Activated CD4-positive, alpha-beta T cell treated with anti-CD3 and anti-CD28 coated beads, Interleukin-2, amount 10 ng/mL, durations not matched to agents 7 days and 5 days (primary cell): ENCODE measurements around the gene SERPINB12. TPM values are rescaled to one million over a fixed set of nuclear protein-coding genes. Genes with fewer than 3 reads are reported as not detected.

Experiments
- CTCF ChIA-PET: fragments of 350-600 bp; sonication (Branson Sonifier 250); formaldehyde crosslinking; loops from one replicate; lab custom pipeline; 2021; ENCODE audit warnings: antibody characterized with exemption; lab: Charles Lee
- POLR2A ChIA-PET: fragments of 350-600 bp; sonication (Branson Sonifier 250); formaldehyde crosslinking; loops from one replicate; lab custom pipeline; 2021; ENCODE audit warnings: antibody characterized with exemption; lab: Charles Lee
- DNase-seq: peaks from one replicate; pipeline ENCODE4 v3.0.0-alpha.2; 2020
- H3K27ac Mint-ChIP-seq: one replicate; pipeline ENCODE4 v1.8.0; 2021; ENCODE audit warnings: mild to moderate bottlenecking, moderate library complexity, mixed read lengths
- H3K27me3 Mint-ChIP-seq: one replicate; pipeline ENCODE4 v1.8.0; 2021; ENCODE audit warnings: mixed read lengths
- H3K36me3 Mint-ChIP-seq: one replicate; pipeline ENCODE4 v1.8.0; 2021; ENCODE audit warnings: low read depth, mixed read lengths
- H3K4me1 Mint-ChIP-seq: one replicate; pipeline ENCODE4 v1.8.0; 2021; ENCODE audit warnings: mixed read lengths
- H3K4me3 Mint-ChIP-seq: one replicate; pipeline ENCODE4 v1.8.0; 2021; ENCODE audit warnings: mild to moderate bottlenecking, moderate library complexity, mixed read lengths
- H3K9me3 Mint-ChIP-seq: one replicate; pipeline ENCODE4 v1.8.0; 2021; ENCODE audit warnings: mixed read lengths
- total RNA-seq, 2 experiments: library from RNA; stranded (reverse); gene quantifications; one replicate each; pipeline ENCODE4 v1.2.3, GENCODE V29; 2021

The SERPINB12 gene
- total RNA-seq, 2 experiments from 2014 or later: not detected

- ChIA-PET POLR2A (no interaction called here), CTCF (no interaction called here)
- no peak for DNase-seq
- Mint-ChIP-seq H3K4me1 (no peaks in the 10 kb centered on the region), H3K4me3 (no peak overlapping the region), H3K36me3 (no peaks in the 10 kb centered on the region), H3K9me3 (no peaks in the 10 kb centered on the region), H3K27ac (no peak overlapping the region), H3K27me3 (peaks cover 7% of the 10 kb centered on the region)
These were observed 46.7 kb downstream of the SERPINB12 start for GRCh38 chr18:63588909-63589308.

DNA sequence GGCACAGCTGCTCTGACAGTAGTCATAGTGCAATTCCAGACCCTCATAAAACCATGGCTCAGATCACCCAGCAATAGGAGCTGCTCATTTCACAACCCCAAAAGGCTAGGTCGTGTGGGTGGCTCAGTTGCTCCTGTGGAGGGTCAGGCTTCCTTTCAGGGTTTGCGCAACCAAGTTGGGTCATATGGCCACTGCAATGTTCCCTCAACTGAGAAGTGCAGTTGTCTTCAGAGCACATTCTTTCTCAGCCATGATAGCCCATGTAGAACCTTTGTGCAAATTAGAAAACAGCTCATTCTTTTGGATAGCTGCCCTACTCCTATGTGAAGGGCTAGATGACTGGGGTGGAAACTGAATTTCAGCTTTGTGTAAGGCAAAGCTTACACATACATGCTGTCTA, 48.2 kb downstream of the SERPINB12 start:
- ChIA-PET CTCF (no interaction called here), POLR2A (no interaction called here)
- H3K9me3 Mint-ChIP-seq: no peaks in the 10 kb centered on the region

DNA sequence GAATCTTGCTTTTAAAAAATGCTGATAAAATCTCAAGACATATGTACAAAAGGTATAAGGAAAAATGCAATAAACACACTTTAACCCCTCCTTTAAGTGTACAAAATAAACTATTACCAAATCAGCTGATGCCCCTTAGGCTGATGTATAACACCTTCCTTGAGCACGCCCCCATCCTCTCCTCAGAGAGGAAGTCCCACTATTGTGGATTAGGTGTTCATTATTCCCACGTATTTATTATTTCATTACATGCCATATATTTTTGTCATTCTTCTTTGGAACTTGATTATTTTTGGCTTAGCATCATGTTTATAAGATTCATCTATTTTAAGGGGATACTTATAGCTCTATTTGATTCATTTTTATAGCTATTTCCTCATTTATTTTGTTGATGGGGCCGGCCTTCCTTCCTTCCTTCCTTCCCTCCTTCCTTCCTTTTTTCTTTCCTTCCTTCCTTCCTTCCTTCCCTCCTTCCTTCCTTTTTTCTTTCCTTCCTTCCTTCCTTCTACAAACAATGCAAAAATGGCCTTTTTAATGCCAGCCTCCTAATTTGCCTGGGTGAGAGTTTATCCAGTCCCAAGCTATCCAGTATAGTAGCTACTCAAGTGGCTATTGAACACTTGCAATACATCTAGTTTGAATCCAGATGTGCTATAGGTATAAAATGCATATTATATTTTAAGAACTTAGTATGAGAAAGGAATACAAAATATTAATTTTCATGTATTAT, 49.0 kb downstream of the SERPINB12 start:
- no peak for DNase-seq
- Mint-ChIP-seq H3K36me3 (no peaks in the 10 kb centered on the region), H3K9me3 (no peaks in the 10 kb centered on the region), H3K27me3 (peaks cover 4% of the 10 kb centered on the region), H3K27ac (no peak overlapping the region), H3K4me1 (no peaks in the 10 kb centered on the region), H3K4me3 (no peak overlapping the region)
- ChIA-PET CTCF (no interaction called here), POLR2A (no interaction called here)

More for the DNA sequence above, 48.2 kb downstream of the SERPINB12 start:
- H3K4me3 Mint-ChIP-seq: no peak overlapping the region
- no peak for DNase-seq
- peaks cover 5% of the 10 kb centered on the region for H3K27me3 Mint-ChIP-seq
- no peak overlapping the region for H3K27ac Mint-ChIP-seq
- H3K36me3 Mint-ChIP-seq: no peaks in the 10 kb centered on the region
- H3K4me1 Mint-ChIP-seq: no peaks in the 10 kb centered on the region

DNA sequence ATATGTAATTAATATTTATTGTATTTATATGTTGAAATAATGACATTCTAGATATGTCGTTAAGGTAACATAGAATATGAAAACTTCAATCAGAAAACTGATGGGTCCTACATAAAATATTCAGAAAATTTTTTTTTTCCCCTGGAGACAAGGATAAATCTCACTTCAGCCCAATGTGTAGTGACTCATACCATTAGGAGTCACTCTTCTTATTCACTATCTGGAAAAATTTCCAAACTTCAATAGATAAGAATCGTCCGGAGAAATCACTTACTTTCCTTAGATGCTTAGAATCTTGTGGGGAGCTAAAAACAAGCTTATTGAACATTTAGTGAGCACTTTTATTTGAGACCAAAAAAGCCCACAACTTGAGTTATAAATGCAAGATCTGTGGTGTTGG, 49.6 kb downstream of the SERPINB12 start:
- POLR2A ChIA-PET: no interaction called here
- Mint-ChIP-seq H3K27me3 (peaks cover 4% of the 10 kb centered on the region), H3K36me3 (no peaks in the 10 kb centered on the region), H3K27ac (no peak overlapping the region), H3K9me3 (no peaks in the 10 kb centered on the region), H3K4me1 (no peaks in the 10 kb centered on the region), H3K4me3 (no peak overlapping the region)
- no peak for DNase-seq
- CTCF ChIA-PET: no interaction called here

DNA sequence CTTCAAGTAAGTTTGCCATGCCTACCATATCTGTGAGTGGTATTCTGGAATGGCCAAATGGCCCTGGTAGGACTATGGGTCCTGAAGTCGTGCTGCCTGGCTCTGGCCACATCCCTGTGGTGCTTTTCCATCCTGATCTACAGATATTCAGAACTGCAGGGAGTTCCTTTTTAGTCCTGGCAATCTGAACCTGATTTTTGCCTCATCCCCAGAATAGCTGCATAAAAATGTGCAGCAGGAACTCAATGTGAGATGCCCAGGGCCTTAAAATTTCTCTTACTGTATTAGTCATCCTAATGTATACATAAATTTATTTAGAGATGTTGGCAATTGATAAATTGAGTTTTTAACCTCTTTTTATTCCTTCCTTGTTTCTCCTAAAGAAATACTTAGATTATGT, 50.3 kb downstream of the SERPINB12 start:
- no peaks in the 10 kb centered on the region for H3K9me3 Mint-ChIP-seq
- CTCF ChIA-PET: no interaction called here
- H3K4me3 Mint-ChIP-seq: no peak overlapping the region
- H3K27me3 Mint-ChIP-seq: peaks cover 4% of the 10 kb centered on the region
- POLR2A ChIA-PET: no interaction called here
- no peaks in the 10 kb centered on the region for H3K4me1 Mint-ChIP-seq
- H3K36me3 Mint-ChIP-seq: no peaks in the 10 kb centered on the region
- no peak overlapping the region for H3K27ac Mint-ChIP-seq
- no peak for DNase-seq

DNA sequence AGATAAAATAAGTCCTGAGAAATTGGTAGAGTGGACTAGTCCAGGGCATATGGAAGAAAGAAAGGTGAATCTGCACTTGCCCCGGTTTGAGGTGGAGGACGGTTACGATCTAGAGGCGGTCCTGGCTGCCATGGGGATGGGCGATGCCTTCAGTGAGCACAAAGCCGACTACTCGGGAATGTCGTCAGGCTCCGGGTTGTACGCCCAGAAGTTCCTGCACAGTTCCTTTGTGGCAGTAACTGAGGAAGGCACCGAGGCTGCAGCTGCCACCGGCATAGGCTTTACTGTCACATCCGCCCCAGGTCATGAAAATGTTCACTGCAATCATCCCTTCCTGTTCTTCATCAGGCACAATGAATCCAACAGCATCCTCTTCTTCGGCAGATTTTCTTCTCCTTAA, 54.8 kb downstream of the SERPINB12 start:
- H3K36me3 Mint-ChIP-seq: no peaks in the 10 kb centered on the region
- H3K9me3 Mint-ChIP-seq: no peaks in the 10 kb centered on the region
- ChIA-PET CTCF (no interaction called here), POLR2A (no interaction called here)
- peaks cover 6% of the 10 kb centered on the region for H3K27me3 Mint-ChIP-seq
- no peak overlapping the region for H3K4me3 Mint-ChIP-seq
- no peak for DNase-seq
- H3K27ac Mint-ChIP-seq: no peak overlapping the region
- H3K4me1 Mint-ChIP-seq: no peaks in the 10 kb centered on the region

GRCh38 chr18:63603355-63603754, 61.2 kb downstream of the SERPINB12 start:
- CTCF ChIA-PET: no interaction called here
- peaks cover 9% of the 10 kb centered on the region for H3K27me3 Mint-ChIP-seq
- H3K4me3 Mint-ChIP-seq: no peak overlapping the region
- no peaks in the 10 kb centered on the region for H3K4me1 Mint-ChIP-seq
- POLR2A ChIA-PET: no interaction called here
- no peaks in the 10 kb centered on the region for H3K36me3 Mint-ChIP-seq
- DNase-seq: no peak
- no peak overlapping the region for H3K27ac Mint-ChIP-seq
- H3K9me3 Mint-ChIP-seq: no peaks in the 10 kb centered on the region

GRCh38 chr18:63603772-63604171, 61.6 kb downstream of the SERPINB12 start:
- POLR2A ChIA-PET: no interaction called here
- DNase-seq: no peak
- CTCF ChIA-PET: no interaction called here
- H3K4me3 Mint-ChIP-seq: no peak overlapping the region
- H3K9me3 Mint-ChIP-seq: no peaks in the 10 kb centered on the region
- H3K27ac Mint-ChIP-seq: no peak overlapping the region
- H3K4me1 Mint-ChIP-seq: no peaks in the 10 kb centered on the region
- no peaks in the 10 kb centered on the region for H3K36me3 Mint-ChIP-seq
- peaks cover 7% of the 10 kb centered on the region for H3K27me3 Mint-ChIP-seq

GRCh38 chr18:63604791-63605567, 62.8 kb downstream of the SERPINB12 start:
- no peaks in the 10 kb centered on the region for H3K36me3 Mint-ChIP-seq

DNA sequence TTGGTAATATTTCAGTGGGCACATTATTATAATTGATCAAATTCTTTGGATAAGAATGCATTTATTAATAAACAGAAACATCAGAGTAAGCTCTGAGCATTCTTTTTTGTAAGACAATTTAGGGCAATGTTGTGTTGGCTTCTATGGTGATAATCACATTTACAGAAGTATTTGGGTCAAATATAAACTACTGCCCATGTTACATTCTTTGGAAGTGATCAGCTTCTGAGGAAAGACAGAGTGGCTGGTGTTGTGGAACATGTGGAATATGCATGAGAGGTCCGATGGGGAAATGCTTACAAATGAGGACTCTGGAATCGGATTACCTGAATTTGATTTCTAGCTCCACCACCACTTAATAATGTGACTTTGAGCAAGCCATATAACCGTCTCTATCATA, 64.4 kb downstream of the SERPINB12 start:
- peaks cover 6% of the 10 kb centered on the region for H3K27me3 Mint-ChIP-seq
- ChIA-PET POLR2A (no interaction called here), CTCF (interaction anchor here (1.3 kb wide), 1 partner anchor 29 kb away, joined by 3 read pairs; no protein-coding TSS in a partner anchor)
- no peaks in the 10 kb centered on the region for H3K9me3 Mint-ChIP-seq
- no peaks in the 10 kb centered on the region for H3K36me3 Mint-ChIP-seq
- DNase-seq: no peak
- H3K4me1 Mint-ChIP-seq: no peaks in the 10 kb centered on the region
- no peak overlapping the region for H3K27ac Mint-ChIP-seq
- H3K4me3 Mint-ChIP-seq: no peak overlapping the region

More at GRCh38 chr18:63604791-63605567, 62.8 kb downstream of the SERPINB12 start:
- Mint-ChIP-seq H3K9me3 (no peaks in the 10 kb centered on the region), H3K4me3 (no peak overlapping the region), H3K27ac (no peak overlapping the region), H3K27me3 (peaks cover 6% of the 10 kb centered on the region), H3K4me1 (no peaks in the 10 kb centered on the region)
- DNase-seq: no peak
- POLR2A ChIA-PET: no interaction called here
- CTCF ChIA-PET: interaction anchor here (0.6 kb wide), 1 partner anchor 87 kb away, joined by 3 read pairs; no protein-coding TSS in a partner anchor

GRCh38 chr18:63613420-63613819, 71.3 kb downstream of the SERPINB12 start:
- Mint-ChIP-seq H3K36me3 (no peaks in the 10 kb centered on the region), H3K4me1 (no peaks in the 10 kb centered on the region)
- CTCF ChIA-PET: interaction anchor here (1.0 kb wide), 1 partner anchor 20 kb away, joined by 3 read pairs; no protein-coding TSS in a partner anchor

GRCh38 chr18:63617049-63617914, 75.1 kb downstream of the SERPINB12 start:
- POLR2A ChIA-PET: no interaction called here
- Mint-ChIP-seq H3K27me3 (no peaks in the 10 kb centered on the region), H3K4me3 (no peak overlapping the region), H3K4me1 (no peaks in the 10 kb centered on the region), H3K9me3 (peaks cover 4% of the 10 kb centered on the region), H3K27ac (no peak overlapping the region), H3K36me3 (no peaks in the 10 kb centered on the region)
- no peak for DNase-seq
- CTCF ChIA-PET: no interaction called here

More at GRCh38 chr18:63613420-63613819, 71.3 kb downstream of the SERPINB12 start:
- POLR2A ChIA-PET: no interaction called here
- DNase-seq: no peak
- H3K4me3 Mint-ChIP-seq: no peak overlapping the region
- H3K9me3 Mint-ChIP-seq: no peaks in the 10 kb centered on the region
- no peaks in the 10 kb centered on the region for H3K27me3 Mint-ChIP-seq
- H3K27ac Mint-ChIP-seq: no peak overlapping the region

- ChIA-PET CTCF (no interaction called here), POLR2A (no interaction called here)
- Mint-ChIP-seq H3K9me3 (peaks cover 5% of the 10 kb centered on the region), H3K4me1 (no peaks in the 10 kb centered on the region), H3K27me3 (no peaks in the 10 kb centered on the region), H3K36me3 (no peaks in the 10 kb centered on the region), H3K4me3 (no peak overlapping the region), H3K27ac (no peak overlapping the region)
- DNase-seq: no peak
These were observed 75.7 kb downstream of the SERPINB12 start for GRCh38 chr18:63617915-63618234.
